GM23338 (cell line): ENCODE measurements around the gene IRS1. TPM values are rescaled to one million over a fixed set of nuclear protein-coding genes. Genes with fewer than 3 reads are reported as not detected.

Experiments used
- ATAC-seq: fragments of 200-7000 bp; cut with Tn5 transposase; 3 replicates; pipeline ENCODE4 v1.9.1; 2020
- DNase-seq: peaks from one replicate; pipeline ENCODE4 v3.0.0-alpha.2; 2015; ENCODE audit warnings: low spot score
- H2AFZ ChIP-seq: fragments of 200-600 bp; sonication (generic); 2 replicates; pipeline ENCODE4 v1.8.0; 2016; ENCODE audit warnings: antibody characterized with exemption, mild to moderate bottlenecking, moderate library complexity
- H3F3A ChIP-seq: fragments of 200-600 bp; sonication (generic); replicated peaks from 2 replicates; pipeline ENCODE4 v1.8.0; 2017; ENCODE audit warnings: antibody characterized with exemption, mixed run types, low read depth
- H3K27ac ChIP-seq: fragments of 200-600 bp; sonication (generic); 2 replicates; pipeline ENCODE4 v1.6.1; 2016; ENCODE audit warnings: low read depth
- H3K27me3 ChIP-seq: fragments of 200-600 bp; sonication (generic); 2 replicates; pipeline ENCODE4 v1.8.0; 2016; ENCODE audit warnings: mild to moderate bottlenecking, mixed run types, moderate library complexity; ENCODE audit not compliant: insufficient read depth
- H3K36me3 ChIP-seq: fragments of 200-600 bp; sonication (generic); 2 replicates; pipeline ENCODE4 v1.8.0; 2016; ENCODE audit warnings: mild to moderate bottlenecking; ENCODE audit not compliant: insufficient read depth
- H3K4me1 ChIP-seq: fragments of 200-600 bp; sonication (generic); 2 replicates; pipeline ENCODE4 v1.8.0; 2016; ENCODE audit warnings: mild to moderate bottlenecking, moderate library complexity; ENCODE audit not compliant: insufficient read depth
- H3K4me2 ChIP-seq: fragments of 200-600 bp; sonication (generic); 2 replicates; pipeline ENCODE4 v1.7.1; 2017; ENCODE audit warnings: mixed run types
- H3K4me3 ChIP-seq: fragments of 200-600 bp; sonication (generic); 2 replicates; pipeline ENCODE4 v1.6.1; 2016; ENCODE audit warnings: mixed run types
- H3K79me2 ChIP-seq: fragments of 200-600 bp; sonication (generic); replicated peaks from 2 replicates; pipeline ENCODE4 v1.8.0; 2017; ENCODE audit warnings: mild to moderate bottlenecking; ENCODE audit not compliant: insufficient read depth
- H3K9me2 ChIP-seq: fragments of 200-600 bp; sonication (generic); 2 replicates; pipeline ENCODE4 v1.8.0; 2017; ENCODE audit not compliant: insufficient read depth
- H4K20me1 ChIP-seq: fragments of 200-600 bp; sonication (generic); replicated peaks from 2 replicates; pipeline ENCODE4 v1.8.0; 2017; ENCODE audit warnings: mild to moderate bottlenecking; ENCODE audit not compliant: insufficient read depth
- H3K27ac Mint-ChIP-seq: 2 replicates; pipeline ENCODE4 v1.8.0; 2020; ENCODE audit warnings: inconsistent platforms, mild to moderate bottlenecking, moderate library complexity, mixed read lengths
- H3K27me3 Mint-ChIP-seq: 3 replicates; pipeline ENCODE4 v1.8.0; 2022; ENCODE audit warnings: low read depth, mild to moderate bottlenecking, moderate library complexity, mixed read lengths, inconsistent platforms; ENCODE audit not compliant: insufficient read depth, poor library complexity
- H3K36me3 Mint-ChIP-seq: 3 replicates; pipeline ENCODE4 v1.8.0; 2021; ENCODE audit warnings: low read depth, mild to moderate bottlenecking, inconsistent platforms, moderate library complexity, mixed read lengths
- H3K4me1 Mint-ChIP-seq: 3 replicates; pipeline ENCODE4 v1.8.0; 2020; ENCODE audit warnings: mild to moderate bottlenecking, inconsistent platforms, mixed read lengths
- H3K4me3 Mint-ChIP-seq: 3 replicates; pipeline ENCODE4 v1.8.0; 2021; ENCODE audit warnings: moderate library complexity, mild to moderate bottlenecking, inconsistent platforms, mixed read lengths
- H3K9me3 Mint-ChIP-seq: 3 replicates; pipeline ENCODE4 v1.8.0; 2020; ENCODE audit warnings: moderate library complexity, mild to moderate bottlenecking, inconsistent platforms, mixed read lengths
- CREB1 ChIP-seq: fragments of 250-450 bp; sonication (Bioruptor Pico); IDR thresholded peaks from 2 replicates; pipeline ENCODE4 v1.5.0; 2020; ENCODE audit warnings: low read depth, mild to moderate bottlenecking, moderate library complexity
- CTCF ChIP-seq, 2 experiments: fragments of 200-600 bp in 1 of 2; sonication (generic) in 1 of 2; conservative IDR thresholded peaks; 2 replicates each; pipeline versions ENCODE4 v1.5.1 to v1.6.1; 2016 to 2017; ENCODE audit warnings: antibody characterized with exemption in 2 of 2, low read depth in 2 of 2, mild to moderate bottlenecking in 2 of 2, moderate library complexity in 1 of 2
- ETS1 ChIP-seq: IDR thresholded peaks from 2 replicates; pipeline ENCODE4 v1.6.1; 2016; ENCODE audit warnings: antibody characterized with exemption
- EZH2 ChIP-seq: fragments of 200-600 bp; sonication (generic); IDR thresholded peaks from one replicate; pipeline ENCODE4 v1.8.0; 2017; ENCODE audit warnings: antibody characterized with exemption, mild to moderate bottlenecking, low read depth; ENCODE audit not compliant: unreplicated experiment
- JUNB ChIP-seq: IDR thresholded peaks from one replicate; pipeline ENCODE4 v1.6.1; 2016; ENCODE audit warnings: antibody characterized with exemption; ENCODE audit not compliant: unreplicated experiment
- NANOG ChIP-seq: IDR thresholded peaks from 2 replicates; pipeline ENCODE4 v1.6.1; 2016; ENCODE audit warnings: antibody characterized with exemption, borderline replicate concordance
- STAT1 ChIP-seq: IDR thresholded peaks from one replicate; pipeline ENCODE4 v1.6.1; 2016; ENCODE audit warnings: antibody characterized with exemption; ENCODE audit not compliant: unreplicated experiment
- ZNF331 ChIP-seq: fragments of 250-450 bp; sonication (Bioruptor Pico); IDR thresholded peaks from 2 replicates; pipeline ENCODE4 v1.5.0; 2020; ENCODE audit warnings: low read depth, mild to moderate bottlenecking, moderate library complexity
- ZNF462 ChIP-seq: fragments of 250-450 bp; sonication (Bioruptor Pico); IDR thresholded peaks from 2 replicates; pipeline ENCODE4 v1.5.0; 2020; ENCODE audit warnings: mild to moderate bottlenecking, moderate library complexity
- polyA plus RNA-seq: library from polyadenylated mRNA; unstranded; fragments of >200 nt; fragmentation: Nextera tagmentation; extraction: Ambion mirVana; gene quantifications from 2 replicates; pipeline ENCODE4 v1.2.1, GENCODE V29; 2016
- total RNA-seq: library from RNA; depleted of rRNA; stranded (reverse); fragments of >200 nt; shearing (Covaris generic); gene quantifications from 2 replicates; pipeline ENCODE4 v1.2.3, GENCODE V29; 2014

Gene IRS1
- total and polyA plus RNA-seq, 2 experiments from 2014 or later = 6.9 to 26.2 TPM

GRCh38 chr2:226803410-226803809, 3.8 kb upstream of the IRS1 start (continued):
- TF ChIP-seq ZNF462 (CRISPR knock-in tag) = no peak
- TF ChIP-seq ZNF331 = no peak
- no peak for TF ChIP-seq NANOG
- TF ChIP-seq EZH2 = no peak
- TF ChIP-seq CREB1 (CRISPR knock-in tag) = no peak
- TF ChIP-seq CTCF (conservative IDR thresholded peaks at IDR 0.05; ENCODE audit: low read depth in 2 of 2) = no peak
- TF ChIP-seq STAT1 = no peak
- TF ChIP-seq JUNB = no peak

GRCh38 chr2:226802573-226802972, 3.0 kb upstream of the IRS1 start:
- H3K36me3 Mint-ChIP-seq = peaks cover 8% of the 10 kb centered on the region; the same call in 2 of the 3 replicates
- peaks cover 7% of the 10 kb centered on the region; the same call in 2 of the 3 replicates for H3K9me3 Mint-ChIP-seq
- Histone ChIP-seq H3K36me3 (no peaks in the 10 kb centered on the region), H3K4me3 (peak overlapping the region; percentile 95), H3K27me3 (no peaks in the 10 kb centered on the region), H3K4me1 (peaks cover 13% of the 10 kb centered on the region; the same call in 1 of the 2 replicates), H3K9me2 (no peaks in the 10 kb centered on the region), H3K79me2 (peaks cover 6% of the 10 kb centered on the region), H3K4me2 (peak overlapping the region; percentile 89), H3K27ac (no peak overlapping the region), H3F3A (no peaks in the 10 kb centered on the region; the same call in 1 of the 2 replicates), H2AFZ (no peak overlapping the region), H4K20me1 (no peaks in the 10 kb centered on the region)
- H3K27me3 Mint-ChIP-seq = peaks cover 10% of the 10 kb centered on the region
- no peak for ATAC-seq
- peak; percentile 79 for DNase-seq
- H3K27ac Mint-ChIP-seq = no peak overlapping the region
- TF ChIP-seq ETS1 (no peak), CTCF (conservative IDR thresholded peaks at IDR 0.05; ENCODE audit: low read depth in 2 of 2) (peak; percentile 69 to 81), EZH2 (no peak)
- H3K4me3 Mint-ChIP-seq = 0 out of 3 replicates have a peak overlapping the region, but pooled peaks have one; percentile 21
- peaks cover 17% of the 10 kb centered on the region for H3K4me1 Mint-ChIP-seq
